ENCODE data around the gene CHPF2. TPM values are rescaled to one million over a fixed set of nuclear protein-coding genes. Genes with fewer than 3 reads are reported as not detected.

Gene CHPF2
- total RNA-seq, 2 donors from 2014 or later: 40.2 to 72.9 TPM

- TF ChIP-seq POLR2AphosphoS5 (IDR thresholded peaks at IDR 0.05) (no peak), POLR2A (IDR thresholded peaks at IDR 0.05) (no peak)
- TF ChIP-seq, protein P1, sequence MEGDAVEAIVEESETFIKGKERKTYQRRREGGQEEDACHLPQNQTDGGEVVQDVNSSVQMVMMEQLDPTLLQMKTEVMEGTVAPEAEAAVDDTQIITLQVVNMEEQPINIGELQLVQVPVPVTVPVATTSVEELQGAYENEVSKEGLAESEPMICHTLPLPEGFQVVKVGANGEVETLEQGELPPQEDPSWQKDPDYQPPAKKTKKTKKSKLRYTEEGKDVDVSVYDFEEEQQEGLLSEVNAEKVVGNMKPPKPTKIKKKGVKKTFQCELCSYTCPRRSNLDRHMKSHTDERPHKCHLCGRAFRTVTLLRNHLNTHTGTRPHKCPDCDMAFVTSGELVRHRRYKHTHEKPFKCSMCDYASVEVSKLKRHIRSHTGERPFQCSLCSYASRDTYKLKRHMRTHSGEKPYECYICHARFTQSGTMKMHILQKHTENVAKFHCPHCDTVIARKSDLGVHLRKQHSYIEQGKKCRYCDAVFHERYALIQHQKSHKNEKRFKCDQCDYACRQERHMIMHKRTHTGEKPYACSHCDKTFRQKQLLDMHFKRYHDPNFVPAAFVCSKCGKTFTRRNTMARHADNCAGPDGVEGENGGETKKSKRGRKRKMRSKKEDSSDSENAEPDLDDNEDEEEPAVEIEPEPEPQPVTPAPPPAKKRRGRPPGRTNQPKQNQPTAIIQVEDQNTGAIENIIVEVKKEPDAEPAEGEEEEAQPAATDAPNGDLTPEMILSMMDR (IDR thresholded peaks at IDR 0.05): peak in 1 of 4 experiments; percentile 2
- H3K4me1 ChIP-seq (replicated peaks): no peaks in the 10 kb centered on the region
- DNase-seq (ENCODE audit: low spot score): peak; percentile 35
- no peaks in the 10 kb centered on the region for H3K36me3 ChIP-seq
- intact Hi-C loops (cut with DNase I): no loop called here
- under 1% methylated on average over 63 of the region's 71 CpGs for WGBS
- H3K4me3 ChIP-seq: peak within 1 kb of the TSS; percentile 42 to 52
- no peaks in the 10 kb centered on the region for H3K9me3 ChIP-seq
- peak within 1 kb of the TSS; percentile 75 to 84 for H3K27ac ChIP-seq
- H3K27me3 ChIP-seq (replicated peaks; ENCODE audit: insufficient read depth): no peaks in the 10 kb centered on the region
Observed at GRCh38 chr7:151248346-151249033, 16.2 kb downstream of the CHPF2 start, which contains the start of gene SMARCD3. TSS of gene SMARCD3 (minus strand) at chr7:151248694. CDS start at chr7:151248562, 132 bp downstream.

DNA sequence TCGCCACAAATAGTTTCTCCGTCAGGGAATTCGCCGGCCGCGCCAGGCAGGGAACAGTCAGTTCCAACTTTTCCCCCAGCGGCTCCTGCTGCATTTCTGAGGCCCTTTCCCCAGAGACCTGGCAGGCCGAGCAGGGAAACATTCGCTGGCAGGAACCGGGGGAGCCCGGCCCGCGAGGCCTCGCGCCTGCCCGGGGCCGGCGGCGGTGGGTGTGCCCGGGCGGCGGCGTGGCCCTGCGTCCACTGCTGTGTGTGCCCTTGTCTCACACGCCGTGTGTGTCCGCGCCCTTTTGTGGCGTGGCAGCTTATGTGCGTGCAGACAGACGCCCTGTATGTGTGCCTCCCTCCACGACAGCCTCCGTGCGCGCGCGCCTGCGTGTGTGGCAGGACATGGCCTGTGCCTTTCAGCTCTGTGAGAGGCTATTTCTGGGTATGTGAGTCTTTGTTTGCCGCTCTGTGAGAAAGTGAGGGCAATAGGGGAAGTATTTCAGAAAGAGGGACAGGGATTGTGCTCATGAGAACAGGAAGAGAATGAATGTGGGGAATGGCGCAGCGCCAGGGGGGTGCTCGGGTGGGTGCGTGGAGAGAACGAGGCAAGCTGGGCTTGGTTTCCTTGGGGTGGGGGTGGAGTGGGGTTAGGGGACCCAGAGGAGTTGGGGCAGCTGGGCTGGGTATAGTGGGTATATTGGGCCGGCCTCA is 16.9 kb downstream of the CHPF2 start:
- DNase-seq (ENCODE audit: low spot score): peak; percentile 34
- WGBS: 2% methylated on average over 40 of the region's 45 CpGs
- peak overlapping the region; percentile 42 to 52 for H3K4me3 ChIP-seq
- H3K27me3 ChIP-seq (replicated peaks; ENCODE audit: insufficient read depth): no peaks in the 10 kb centered on the region
- TF ChIP-seq POLR2A (IDR thresholded peaks at IDR 0.05): no peak
- TF ChIP-seq, protein P1 (IDR thresholded peaks at IDR 0.05): no peak
- H3K36me3 ChIP-seq: no peaks in the 10 kb centered on the region
- H3K9me3 ChIP-seq: no peaks in the 10 kb centered on the region
- no peaks in the 10 kb centered on the region for H3K4me1 ChIP-seq (replicated peaks)
- H3K27ac ChIP-seq: peak overlapping the region; percentile 75 to 84
- intact Hi-C loops (cut with DNase I): no loop called here

DNA sequence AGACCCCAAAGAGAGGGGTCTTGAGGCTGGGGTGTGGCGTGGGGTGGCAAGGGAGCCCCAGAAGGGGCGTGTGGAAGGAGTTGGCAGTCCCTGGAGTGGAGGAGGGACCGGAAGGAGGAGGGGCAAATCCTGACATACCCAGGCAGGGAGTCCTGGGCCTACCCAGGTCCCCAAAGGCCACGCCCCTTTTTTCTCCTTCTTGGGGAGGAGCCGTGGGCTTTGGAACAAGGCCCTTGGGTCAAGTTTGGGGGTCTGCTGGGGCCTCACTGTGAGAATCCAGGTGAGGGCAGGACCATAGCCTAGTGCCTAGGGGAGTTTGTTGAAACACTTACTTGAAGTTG is 17.4 kb downstream of the CHPF2 start:
- Histone ChIP-seq H3K9me3 (no peaks in the 10 kb centered on the region), H3K36me3 (no peaks in the 10 kb centered on the region), H3K4me3 (peak overlapping the region in 1 of 2 donors; percentile 42), H3K4me1 (replicated peaks) (no peaks in the 10 kb centered on the region), H3K27me3 (replicated peaks; ENCODE audit: insufficient read depth) (no peaks in the 10 kb centered on the region), H3K27ac (peak overlapping the region; percentile 75 to 84)
- DNase-seq (ENCODE audit: low spot score): peak; percentile 64
- intact Hi-C loops (cut with DNase I): loop anchor here (5.0 kb wide), 1 partner anchor 93 kb away; the partner anchor contains the start of gene NUB1
- WGBS: 6% methylated on average over 5 of the region's 5 CpGs
- TF ChIP-seq POLR2A (IDR thresholded peaks at IDR 0.05) (no peak), POLR2AphosphoS5 (IDR thresholded peaks at IDR 0.05) (peak; percentile 20)
- TF ChIP-seq, protein P1 (IDR thresholded peaks at IDR 0.05): no peak

DNA sequence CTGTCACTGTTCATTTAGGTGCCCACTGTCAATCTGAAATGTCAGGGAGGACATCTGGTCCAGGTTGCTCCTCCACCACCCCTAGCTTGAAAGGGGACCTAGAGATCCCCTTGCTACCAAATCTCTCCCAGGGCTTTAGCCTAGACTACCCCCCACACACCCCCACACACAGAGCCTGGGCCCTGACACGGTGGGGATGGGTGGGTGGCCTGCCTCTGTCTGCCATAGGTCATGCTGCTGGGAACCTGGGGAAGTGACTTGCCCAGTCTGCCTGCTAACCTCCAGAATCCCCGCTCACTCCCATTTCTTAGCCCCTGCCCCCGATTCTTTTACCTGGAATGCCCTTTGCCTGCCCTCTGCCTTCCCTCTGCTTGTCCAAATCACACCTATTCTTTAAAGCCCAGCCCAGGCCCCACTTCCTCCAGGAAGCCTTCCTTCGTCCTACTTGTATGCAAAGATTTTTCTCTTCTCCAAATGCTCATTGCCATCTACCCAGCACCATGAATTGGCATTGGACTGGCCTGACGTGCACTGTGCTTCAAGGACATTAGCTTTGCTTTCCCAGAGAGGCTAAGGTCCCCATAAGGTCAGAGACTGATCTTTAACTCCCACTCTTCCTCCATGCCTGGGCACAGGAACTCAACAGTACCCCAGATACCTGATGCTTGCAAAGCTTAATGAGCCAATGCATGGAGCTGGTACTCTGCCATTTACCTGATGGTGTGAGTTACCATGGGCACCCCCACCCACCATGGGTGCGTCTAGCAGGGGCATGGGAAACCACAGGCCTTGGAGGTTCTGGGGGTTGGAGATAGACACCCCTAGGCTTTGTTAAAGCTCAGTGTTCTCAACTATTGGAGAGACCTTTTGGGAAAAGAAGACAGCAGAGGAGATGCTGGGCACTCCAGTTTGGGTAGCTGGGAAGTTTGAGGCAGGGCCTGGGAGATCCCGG is 18.2 kb downstream of the CHPF2 start:
- Histone ChIP-seq H3K27me3 (replicated peaks; ENCODE audit: insufficient read depth) (no peaks in the 10 kb centered on the region), H3K4me1 (replicated peaks) (no peaks in the 10 kb centered on the region), H3K36me3 (no peaks in the 10 kb centered on the region), H3K4me3 (no peak overlapping the region), H3K9me3 (no peaks in the 10 kb centered on the region), H3K27ac (peak overlapping the region; percentile 84 to 87)
- intact Hi-C loops (cut with DNase I): loop anchor here (5.0 kb wide), 1 partner anchor 92 kb away; the partner anchor contains the start of gene NUB1
- TF ChIP-seq, protein P1 (IDR thresholded peaks at IDR 0.05): no peak
- TF ChIP-seq POLR2A (IDR thresholded peaks at IDR 0.05) (no peak), POLR2AphosphoS5 (IDR thresholded peaks at IDR 0.05) (no peak)
- DNase-seq (ENCODE audit: low spot score): no peak
- 72% methylated on average over 7 of the region's 7 CpGs for WGBS

Measured in prostate gland (tissue), 2 donors.